IPS-NIHi11 (cell line): ENCODE data around the gene LHX5.

Source experiments
- DNase-seq: peaks from one replicate; pipeline ENCODE4 v3.0.0; 2012; ENCODE audit warnings: mixed read lengths, low spot score

The LHX5 gene

DNA sequence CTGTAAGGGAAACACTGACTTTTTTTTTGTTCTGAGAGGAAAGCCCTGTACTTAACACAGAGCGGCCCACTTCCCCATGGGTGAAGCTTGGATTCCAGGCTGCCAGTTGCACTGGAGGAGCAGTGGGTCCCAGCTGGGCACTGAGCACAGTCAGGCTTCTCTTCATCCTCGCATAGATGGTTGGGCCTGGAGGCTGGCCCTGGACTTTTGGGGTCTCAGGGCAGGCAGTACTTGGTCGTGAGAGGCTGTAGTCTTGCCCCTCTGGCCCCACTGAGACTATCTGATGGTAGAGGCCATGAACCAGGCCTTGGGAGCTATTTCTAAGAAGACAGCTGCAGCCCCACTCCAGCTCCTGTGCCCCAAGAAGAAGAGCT lies 6.2 kb upstream of the LHX5 start:
- DNase-seq, result no peak

- DNase-seq, result no peak
These were observed 5.6 kb upstream of the LHX5 start for GRCh38 chr12:113477171-113477841.

- no peak for DNase-seq
These were observed 4.7 kb upstream of the LHX5 start for GRCh38 chr12:113476176-113476986.

GRCh38 chr12:113475451-113476175 lies 3.9 kb upstream of the LHX5 start:
- DNase-seq, result no peak

DNA sequence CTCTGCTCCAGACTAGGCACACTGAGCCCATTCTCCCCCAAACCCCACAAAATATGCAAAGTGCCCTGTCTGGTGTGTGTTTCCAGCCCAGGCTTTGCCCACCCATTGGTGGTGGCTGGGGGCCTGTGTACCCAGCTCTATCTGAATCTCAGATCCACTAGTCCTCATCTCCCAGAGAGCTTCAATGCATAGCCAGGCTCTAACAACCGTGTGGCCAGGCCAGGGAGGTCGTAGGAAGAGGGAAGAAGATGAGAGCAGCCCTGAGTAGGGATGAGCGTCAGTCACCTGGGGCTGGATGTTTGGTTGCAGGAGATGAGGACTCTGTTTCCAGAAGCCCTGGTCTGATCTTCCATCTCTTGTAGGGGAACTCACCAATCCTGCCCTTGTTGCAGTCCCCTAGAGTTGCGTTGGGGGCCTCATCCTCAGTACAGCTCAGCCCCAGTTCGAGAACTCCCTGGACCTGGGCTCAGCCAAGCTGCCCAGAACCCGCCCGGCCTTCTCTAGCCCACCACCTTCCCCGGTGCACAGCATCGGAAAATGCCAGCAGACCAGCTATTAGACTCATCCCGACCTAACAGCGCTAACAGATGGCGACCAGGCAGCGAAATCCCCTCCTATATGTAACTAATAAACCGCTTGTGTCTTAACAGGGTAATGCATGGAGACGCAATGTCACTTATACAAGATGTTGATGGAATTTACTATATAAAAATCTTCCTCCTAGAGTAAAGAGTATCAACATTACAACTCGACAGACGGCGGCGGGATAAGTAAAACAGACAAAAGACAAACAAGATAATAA lies 3.2 kb upstream of the LHX5 start:
- no peak for DNase-seq

- no peak for DNase-seq
These were observed 2.3 kb upstream of the LHX5 start for GRCh38 chr12:113473942-113474341.

GRCh38 chr12:113473400-113473799 lies 1.7 kb upstream of the LHX5 start:
- DNase-seq, result no peak

DNA sequence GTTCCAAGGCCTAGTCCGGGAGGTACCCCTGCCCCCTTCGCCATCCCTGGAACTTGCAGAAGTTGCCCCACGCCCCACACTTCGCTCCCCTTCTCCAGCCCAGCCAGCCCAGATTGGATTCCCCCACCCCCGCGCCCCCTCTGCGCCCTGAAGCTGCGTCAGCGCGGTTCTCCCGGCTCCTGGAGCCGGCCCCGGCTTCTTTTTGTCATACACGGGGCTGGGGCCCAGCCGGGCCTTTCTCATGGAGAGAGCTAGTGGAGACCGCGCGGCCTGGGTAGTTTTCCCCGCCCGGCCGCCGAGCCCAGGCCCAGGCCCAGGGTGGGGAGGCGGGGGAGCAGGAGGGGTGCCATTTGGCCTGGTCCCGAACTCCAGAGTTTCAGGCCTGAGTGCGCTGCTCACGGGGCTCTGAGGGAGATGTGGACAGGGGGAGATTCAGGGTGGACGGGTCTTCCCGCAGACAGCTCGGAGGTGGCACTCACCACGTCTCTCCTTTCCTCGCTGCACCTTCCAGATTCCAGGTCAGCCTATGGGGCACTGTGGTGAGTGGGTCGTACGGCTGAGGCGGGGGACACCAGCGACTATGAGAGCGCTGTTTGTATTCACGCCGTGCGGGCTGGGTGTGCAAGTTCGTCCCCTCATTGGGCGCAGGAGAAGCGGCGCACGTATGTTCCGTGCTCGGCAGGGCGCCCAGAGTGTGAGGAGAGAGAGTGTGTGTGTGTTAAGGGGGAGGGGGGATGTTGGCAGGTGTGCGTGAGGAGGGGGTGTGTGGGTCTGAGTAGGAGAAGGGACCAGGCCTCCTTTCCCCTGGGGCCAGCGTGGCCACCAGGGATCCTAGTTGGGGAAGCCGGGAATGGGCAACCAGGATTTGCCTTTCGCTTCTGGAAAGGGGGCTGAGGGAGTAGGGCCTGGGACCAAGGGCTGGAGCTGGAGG lies 785 bp upstream of the LHX5 start:
- no peak for DNase-seq

DNA sequence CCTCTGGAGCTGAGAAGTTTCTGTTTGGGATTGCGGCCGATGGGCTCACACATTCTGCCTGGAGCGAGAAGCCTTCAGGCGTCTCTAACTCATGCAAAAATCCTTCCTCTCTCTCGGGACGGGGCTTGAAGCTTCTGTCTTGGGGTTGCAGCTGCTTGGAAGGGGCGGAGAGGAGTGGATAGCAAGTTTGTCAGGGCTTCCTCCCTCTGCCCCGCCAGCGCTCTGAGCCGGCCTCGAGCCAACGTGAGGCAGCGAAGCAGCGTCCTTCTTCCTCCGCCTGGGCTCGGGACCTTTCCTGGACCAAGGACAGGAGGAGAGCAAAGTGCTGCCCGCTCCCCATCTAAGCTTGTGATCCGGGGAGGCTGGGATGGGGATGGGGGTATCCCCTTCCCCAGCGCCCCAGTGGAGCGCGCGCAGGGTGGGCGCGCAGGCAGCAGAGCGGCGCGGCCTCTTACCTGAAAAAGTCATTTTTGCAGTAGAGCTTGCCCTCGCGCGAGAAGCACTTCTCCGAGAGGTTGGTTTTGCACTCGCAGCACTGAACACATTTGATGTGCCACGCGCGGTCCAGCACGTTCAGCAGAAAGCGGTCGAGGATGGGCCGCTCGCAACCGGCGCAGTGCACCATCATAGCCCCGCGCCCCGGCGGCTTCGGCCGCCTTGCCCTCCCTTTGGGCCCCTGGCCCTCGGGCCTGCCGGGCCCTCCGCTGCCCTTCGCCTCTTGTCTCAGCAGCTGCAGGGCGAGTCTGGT lies 626 bp downstream of the LHX5 start:
- no peak for DNase-seq

DNA sequence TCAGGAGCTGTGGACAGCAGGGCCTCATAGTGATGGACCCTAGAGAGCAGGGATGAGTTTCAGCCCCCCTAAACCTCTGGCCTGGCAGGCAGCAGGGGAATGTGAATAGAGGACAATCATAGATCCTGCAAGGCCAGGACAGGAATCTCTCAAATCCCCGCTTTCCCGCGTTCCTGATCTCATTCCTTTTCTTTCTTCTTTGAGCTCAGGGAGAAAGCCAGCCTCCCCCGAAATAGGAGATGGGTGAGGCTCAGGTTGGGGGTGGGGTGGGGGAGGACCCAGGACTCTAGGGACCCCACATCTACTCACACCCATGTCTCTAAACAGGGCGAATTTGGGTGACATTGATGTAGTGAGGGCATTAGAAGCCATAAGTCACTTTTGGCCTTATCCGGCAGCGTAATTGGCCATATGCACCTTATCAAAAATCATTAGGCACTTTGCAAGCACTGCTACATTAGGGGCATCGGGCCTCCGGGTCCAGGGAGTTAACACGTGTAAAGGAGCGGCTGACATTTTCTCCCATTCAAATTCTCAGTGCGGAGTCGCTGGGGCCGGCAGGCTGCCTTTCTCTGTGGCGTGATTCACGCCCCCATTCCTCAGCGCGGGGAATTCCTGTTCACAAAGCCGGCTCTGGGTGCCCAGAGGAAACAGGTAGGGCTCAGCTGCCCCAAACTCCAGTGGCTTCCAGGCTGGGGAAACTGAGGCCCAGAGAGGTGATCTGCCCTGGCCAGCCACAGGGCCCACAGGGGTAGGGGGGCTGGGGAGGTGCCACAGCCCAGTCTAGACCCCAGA lies 1.5 kb downstream of the LHX5 start:
- no peak for DNase-seq

- DNase-seq, result no peak
These were observed 2.3 kb downstream of the LHX5 start for GRCh38 chr12:113469224-113469948.

DNA sequence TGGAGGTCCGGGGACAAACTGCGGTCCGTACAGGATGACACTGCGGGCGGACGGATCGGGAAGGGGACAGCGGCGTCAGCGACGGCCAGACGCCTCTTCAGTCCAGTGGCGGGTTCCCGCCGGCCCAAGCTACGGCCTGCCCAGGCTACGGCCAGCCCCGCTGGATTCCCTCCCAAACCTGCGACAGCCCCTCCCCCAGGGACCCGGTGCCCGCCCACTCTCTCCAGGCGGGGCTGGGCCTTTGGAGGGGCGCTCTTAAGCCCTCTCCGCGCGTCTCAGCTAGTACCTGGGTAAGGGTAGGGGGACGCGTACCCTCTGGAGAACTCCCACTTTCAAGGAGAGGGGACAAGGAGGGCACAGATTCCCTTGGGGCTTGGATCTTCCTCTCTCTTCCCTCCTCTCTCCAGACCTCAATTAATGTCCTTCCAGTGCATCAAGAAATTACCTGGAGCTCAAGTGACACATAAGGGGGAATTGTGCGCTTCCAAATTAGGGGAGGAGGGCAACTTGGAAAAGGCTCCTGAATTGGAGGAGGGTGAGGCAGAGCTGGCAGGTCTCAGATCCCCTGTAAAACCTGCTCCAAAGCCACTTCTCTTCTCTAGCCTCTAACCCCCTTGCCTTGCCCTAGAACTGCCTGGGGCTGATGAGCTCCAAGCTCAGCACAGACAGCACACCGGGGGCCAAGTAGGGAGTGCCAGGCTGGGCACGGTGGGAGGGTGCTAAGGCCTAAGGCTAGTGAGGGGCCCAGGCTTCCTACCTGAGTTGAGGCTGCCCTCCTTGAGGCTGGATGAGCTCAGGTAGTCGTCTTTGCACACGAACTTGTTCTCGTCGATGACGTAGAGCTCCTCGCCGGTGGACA lies 3.1 kb downstream of the LHX5 start:
- no peak for DNase-seq

- DNase-seq, result no peak
These were observed 3.9 kb downstream of the LHX5 start for GRCh38 chr12:113467502-113468364.

DNA sequence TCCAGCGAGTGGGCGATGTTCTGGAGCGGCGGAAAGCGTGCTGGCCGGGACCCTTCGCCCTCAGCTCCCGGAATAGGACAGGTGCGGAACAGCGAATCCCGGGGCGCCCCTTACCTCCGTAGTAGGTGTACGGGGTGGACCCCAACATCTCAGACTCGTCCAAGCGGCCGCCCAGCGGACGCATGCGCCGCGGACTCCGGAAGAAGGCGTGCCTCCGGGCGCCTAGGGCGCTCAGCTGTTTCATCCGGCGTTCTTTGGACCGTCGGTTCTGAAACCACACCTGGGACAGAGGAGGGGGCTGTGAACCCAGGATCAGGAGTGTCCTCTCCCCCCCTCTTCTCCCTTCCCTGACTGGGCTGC lies 4.5 kb downstream of the LHX5 start:
- DNase-seq, result no peak

DNA sequence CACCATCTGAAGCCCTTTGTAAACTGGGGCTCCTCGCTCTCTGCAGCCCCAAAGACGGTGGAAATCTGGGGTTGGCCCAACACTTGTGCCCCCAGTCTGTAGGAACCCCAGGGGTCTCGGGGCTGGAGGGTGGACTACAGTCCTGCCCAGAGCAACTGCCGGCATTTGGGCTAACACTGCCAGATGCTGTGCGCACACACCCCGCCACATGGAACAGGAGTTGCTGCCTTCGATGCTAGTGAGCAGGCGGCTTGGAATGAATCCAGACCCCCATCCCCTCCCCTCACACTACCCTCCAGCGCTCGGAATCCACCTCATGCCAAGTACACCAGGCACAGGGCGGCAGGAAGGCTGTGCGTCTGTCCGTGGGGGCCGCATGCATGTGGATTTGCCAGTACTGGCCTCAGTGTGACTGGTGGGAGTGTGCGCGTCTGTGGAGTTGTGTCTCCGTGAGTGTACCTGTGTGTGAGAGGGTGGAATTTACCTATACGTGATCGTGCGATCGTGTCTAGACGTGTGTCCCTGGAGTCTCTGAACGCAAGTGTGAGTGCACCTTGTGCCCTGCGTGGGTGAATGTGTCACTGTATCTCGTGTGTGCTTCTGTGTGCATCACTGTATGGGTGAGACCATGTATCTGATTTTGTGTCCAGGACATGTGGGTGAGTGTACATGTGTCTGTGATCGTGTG lies 5.1 kb downstream of the LHX5 start:
- DNase-seq, result no peak

GRCh38 chr12:113465808-113466453 lies 5.7 kb downstream of the LHX5 start:
- no peak for DNase-seq
